Measurements from ENCODE around the gene POP7.
"Not testable (repeated sequence)": the region's sequence is repeated elsewhere in the genome, so short reads cannot be mapped to it uniquely, and the experiment has no call there.

Gene POP7

DNA sequence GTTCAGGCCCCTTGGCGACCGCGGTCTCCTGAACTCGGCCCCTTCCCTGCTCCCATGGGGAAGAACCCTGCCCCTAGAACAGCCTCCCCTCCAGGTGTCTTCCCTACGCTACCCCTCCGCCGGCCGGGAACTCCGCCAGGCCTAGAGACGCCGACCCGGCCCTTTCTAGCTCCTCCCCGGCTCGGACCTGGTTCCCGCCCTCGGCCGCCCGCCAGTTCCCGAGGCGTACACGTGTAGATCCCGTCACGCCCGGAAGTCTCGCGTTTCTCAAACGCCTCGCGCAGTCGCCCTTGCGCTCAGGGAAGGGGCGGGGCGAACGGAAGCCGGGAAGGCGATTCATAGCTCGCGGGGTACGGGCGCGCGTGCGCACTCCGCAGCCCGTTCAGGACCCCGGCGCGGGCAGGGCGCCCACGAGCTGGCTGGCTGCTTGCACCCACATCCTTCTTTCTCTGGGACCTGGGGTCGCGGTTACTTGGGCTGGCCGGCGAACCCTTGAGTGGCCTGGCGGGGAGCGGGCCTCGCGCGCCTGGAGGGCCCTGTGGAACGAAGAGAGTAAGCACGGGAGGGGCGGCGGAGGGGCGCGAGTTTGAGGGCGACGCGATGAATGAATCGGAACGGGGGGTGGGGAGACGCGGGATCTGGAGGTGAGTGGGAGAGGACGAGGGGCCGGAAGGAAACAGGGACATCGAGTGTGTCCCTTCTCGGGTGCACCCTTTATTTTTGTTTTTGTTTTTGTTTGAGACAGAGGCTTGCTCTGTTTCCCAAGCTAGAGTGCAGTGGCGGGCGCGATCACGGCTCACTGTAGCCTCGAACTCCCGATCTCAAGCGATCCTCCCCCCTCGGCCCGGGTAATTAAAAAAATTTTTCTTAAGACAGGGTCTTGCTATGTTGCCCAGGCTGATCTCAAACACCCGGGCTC is at the start of gene POP7:
Gene POP7 (plus strand): TSS at position 369 of the 919 bp plus-strand sequence. CDS start 710 bp downstream, outside the sequence.
- DNase-seq, result peak; percentile 96

DNA sequence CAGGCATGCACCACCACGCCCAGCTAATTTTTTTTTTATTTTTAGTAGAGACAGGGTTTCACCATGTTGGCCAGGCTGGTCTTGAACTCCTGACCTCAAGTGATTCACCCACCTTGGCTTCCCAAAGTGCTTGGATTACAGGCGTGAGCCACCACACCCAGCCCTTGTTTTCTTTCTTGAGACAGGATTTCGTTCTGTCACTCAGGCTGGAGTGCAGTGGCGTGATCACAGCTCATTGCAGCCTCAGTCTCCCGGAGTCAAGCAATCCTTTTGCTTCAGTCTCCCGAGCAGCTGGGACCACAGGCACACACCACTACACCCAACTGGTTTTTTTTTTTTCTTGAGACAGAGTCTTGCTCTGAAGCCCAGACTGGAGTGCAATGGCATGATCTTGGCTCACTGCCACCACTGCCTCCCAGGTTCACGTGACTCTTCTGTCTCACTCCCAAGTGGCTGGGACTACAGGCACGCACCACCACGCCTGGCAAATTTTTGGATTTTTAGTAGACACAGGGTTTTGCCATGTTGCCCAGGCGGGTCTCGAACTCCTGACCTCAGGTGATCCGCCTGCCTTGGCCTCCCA is 43.6 kb upstream of the POP7 start:
- DNase-seq, result not testable (repeated sequence)

DNA sequence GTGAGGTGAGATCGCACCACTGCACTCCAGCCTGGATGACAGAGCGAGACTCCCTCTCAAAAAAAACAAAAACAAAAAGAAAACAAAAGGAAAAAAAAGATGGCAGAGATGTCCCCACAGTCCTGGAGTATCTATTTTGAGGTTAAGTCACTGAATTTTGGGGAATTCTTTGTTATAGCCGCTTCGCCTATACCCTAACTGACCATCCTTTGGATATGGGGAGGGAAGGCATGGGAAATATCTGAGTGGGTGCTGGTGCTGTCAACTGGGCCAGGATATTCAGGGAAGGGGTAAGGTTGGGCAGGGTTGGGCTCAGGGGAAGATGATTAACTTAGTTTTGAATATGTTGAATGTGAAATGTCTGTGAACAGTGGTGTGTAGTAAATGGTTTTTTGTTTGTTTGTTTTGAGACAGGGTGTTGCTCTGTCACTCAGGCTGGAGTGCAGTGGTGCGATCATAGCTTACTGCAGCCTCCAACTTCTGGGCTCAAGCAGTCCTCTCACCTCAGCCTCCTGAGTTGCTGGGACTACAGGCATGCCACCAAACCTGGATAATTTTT is 40.7 kb upstream of the POP7 start:
- no peak for DNase-seq

DNA sequence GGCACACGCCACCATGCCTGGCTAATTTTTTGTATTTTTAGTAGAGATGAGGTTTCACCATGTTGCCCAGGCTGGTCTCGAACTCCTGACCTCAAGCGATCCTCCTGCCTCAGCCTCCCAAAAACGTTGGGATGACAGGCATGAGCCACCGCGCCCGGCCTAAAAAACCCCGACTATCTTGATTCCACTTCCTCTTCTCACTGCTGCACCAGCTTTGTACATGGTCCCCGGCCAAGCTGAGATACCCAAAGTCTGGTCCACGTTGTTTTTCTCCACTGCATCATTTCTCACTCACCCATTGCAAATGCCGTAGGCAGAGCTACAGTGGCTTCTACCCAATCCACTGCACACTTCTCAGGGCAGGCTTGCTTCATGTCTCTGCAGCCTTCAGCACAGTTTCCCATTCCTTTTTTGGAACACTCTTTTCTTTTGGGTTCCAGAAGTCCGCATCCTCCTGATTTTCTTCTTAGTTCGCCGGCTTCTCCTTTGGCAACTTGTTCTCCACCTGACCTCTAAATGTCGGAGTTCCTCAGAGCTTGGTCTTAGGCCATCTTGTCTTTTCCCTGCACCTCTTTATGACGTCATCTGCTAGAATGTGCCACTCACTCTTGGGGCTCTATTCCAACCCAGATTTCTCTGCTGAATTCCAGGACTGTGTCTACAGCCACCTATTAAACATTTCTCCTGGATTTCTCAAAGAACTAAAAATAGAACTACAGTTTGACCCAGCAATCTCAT is 38.4 kb upstream of the POP7 start:
- DNase-seq, result no peak

DNA sequence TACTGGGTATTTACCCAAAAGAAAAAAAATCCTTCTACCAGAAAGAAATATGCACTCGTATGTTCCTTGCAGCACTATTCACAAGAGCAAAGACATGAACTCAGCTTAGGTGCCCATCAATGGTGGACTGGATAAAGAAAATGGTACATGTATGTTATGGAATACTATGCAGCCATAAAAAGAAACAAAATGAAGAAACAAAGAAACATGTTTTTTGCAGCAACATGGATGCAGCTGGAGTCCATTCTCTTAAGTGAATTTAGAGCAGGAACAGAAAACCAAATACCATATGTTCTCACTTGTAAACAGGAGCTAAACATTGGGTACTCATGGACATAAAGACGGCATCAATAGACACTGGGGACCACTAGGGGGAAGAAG is 37.9 kb upstream of the POP7 start:
- no peak for DNase-seq

DNA sequence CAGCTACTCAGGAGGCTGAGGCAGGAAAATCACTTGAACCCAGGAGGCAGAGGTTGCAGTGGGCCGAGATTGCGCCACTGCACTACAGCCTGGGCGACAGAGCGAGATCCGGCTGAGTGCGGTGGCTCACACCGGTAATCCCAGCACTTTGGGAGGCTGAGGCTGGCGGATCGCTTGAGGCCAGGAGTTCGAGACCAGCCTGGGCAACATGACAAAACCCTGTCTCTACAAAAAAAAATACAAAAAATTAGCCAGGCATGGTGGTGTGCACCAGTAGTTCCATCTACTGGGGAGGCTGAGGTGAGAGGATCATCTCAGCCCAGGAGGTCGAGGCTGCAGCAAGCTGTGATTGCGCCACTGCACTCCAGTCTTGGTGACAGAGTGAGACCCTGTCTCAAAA is 36.8 kb upstream of the POP7 start:
- not testable (repeated sequence) for DNase-seq

DNA sequence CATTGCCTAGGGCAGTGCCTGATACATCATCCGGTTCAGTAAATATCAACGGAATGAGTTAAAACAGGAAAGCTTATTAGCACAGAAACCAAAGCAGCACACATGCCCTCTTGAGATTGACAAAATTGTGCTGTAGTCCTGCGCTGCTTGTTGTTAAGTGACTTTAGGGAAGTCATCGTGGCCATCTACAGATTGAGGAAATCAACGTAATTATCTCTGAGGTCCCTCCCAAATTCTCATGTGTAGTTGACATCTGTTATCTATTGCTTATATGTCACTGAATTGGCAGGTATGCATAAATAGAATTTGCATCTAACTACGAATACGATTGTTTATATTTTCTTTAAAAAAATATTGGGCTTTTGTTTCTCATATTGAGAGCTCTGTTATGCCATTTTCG is 35.8 kb upstream of the POP7 start:
- DNase-seq, result no peak

DNA sequence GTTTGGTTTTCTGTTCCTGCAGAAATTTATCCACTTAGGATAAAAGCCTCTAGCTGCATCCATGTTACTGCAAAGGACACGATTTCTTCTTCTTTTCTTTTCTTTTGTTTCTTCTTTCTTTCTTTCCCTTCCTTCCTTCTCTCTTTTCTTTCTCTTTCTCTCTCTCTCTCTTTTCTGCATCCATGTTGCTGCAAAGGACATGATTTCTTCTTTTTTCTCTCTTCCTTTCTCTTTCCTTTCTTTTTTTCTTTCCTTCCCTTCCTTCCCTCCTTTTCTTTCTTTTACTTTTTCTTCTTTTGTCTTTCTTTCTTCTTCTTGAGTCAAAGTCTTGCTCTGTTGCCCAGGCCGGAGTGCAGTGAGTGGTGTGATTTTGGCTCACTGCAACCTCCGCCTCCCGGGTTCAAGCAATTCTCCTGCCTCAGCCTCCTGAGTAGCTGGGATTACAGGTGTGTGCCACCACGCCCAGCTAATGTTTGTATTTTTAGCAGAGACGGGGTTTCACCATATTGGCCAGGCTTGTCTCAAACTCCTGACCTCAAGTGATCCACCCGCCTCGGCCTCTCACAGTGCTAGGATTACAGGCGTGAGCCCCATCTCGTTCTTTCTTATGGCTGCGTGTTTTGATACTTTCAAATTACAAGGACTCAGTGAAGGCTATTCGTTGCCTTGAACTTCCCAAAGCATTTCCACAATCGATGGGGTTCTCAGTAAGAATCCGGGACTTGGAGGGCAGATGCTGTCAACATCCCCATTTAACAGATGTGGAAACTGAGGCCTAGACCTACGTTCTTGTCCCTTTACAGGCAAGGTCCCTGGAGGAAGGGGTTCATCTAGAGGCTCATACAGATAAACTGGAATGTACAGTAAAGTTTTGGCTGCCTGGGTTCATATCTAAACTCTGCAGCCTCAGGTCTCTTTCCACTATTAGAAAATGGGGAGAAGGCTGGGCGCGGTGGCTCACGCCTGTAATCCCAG is 34.3 kb upstream of the POP7 start:
- no peak for DNase-seq

DNA sequence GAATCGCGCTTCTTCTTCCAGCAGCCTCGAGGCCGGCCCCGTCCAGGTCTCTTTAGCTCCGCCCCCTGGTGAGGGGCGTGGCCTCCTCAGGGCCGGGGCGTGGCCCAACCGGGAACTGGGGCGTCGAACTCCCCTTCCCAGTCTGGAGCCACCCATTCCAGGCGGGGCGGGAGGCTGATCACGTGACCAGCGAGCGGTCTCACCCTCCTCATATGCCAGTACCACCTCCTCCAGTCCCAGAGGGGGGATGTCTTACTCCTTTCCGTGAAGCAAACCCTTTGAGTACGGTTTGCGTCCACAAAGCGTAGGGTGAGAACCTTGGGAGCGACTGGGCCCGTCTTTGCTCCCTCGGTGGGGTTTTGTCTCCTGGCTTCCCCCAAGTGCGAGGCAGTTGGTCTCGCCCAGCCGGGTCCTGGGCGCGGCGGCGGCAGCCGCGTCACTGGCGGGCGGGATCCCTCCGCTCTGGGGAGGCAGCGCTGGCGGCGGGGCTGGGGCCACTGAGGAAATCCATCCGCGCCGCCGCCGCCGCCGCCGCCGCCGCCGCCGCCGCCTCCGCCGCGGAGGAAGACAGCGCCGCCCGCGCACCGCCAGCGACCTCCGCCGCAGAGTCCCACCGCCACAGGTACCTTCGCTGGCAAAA is 32.5 kb upstream of the POP7 start, which contains the start of gene GNB2:
Gene GNB2 (plus strand): TSS at position 439 of the 640 bp plus-strand sequence. CDS start 2,526 bp downstream, outside the sequence.
- peak; percentile 98 for DNase-seq

DNA sequence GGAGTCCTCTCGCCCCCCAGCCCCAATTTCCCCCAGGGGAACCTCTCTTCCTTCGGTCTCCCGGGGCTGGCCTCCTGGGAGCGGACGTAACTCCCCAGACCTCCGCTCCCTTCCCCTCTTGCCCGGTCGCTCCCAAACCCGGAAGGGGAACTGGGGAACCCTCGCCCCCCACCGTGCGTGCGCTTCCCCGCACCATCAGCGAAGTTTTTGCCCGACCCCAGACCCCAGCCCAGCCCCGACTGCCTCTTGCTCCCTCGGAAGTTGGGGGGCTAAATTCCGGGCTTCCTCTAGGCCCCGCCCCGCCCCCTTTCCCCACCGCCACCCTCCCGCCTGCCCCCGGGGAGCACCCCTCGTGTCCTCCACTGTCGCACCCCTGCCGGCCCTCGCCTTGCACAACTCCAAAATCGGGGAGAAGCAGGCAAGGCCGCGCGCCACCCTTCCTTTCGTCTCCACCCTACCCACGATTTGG is 31.9 kb upstream of the POP7 start:
- peak; percentile 45 for DNase-seq

DNA sequence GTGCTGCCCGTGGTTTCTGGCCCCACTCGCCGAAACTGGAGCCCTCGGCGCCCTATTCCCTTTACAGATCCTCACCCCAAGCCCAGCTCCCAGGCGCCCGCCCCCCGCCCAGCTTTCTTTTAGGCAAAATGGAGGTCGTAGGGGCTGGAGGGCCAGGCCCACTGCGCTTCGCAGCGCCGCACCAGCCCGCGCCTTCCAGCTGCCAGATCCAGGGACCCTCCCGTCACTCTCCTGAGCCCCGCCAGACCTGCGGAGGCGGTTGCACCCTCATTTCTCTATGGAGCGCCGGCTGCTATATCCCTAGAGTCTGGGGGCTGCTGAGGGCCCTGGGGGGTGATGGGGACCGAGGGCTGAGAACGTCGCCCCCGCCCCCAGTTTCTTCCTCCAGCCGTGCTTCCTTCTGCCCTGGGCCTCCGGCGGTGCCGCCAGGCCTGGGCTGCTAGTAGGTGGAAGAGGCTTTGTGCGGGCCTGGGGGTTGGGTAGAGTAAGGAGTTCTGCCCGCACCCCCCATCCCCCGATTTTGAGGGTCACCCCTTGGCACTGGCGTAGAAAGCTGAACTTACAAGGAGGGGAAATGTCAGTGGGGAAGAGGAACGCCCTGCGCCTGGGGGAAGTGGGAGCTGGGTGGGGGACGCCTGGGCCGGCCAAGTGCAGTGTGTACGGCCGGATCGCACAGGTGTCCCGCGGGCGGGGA is 31.4 kb upstream of the POP7 start:
- DNase-seq, result peak; percentile 20

DNA sequence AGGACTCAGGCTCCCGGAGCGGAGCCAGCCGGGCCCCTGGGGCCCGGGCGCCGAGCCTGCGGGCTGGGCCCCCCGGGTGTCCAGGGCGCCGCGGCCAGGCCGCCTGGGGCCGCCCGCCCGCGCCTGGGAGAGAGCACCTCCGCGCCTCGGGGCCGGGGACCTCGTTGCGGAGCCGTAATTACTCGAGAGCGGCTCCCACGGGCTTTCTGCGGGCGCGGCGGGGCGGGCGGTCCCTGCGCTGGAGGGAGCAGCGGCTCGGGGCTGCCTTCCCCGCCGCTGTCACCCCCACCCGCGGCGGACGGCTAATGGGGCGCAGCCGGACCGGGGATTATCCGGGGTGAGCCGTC is 30.8 kb upstream of the POP7 start:
- DNase-seq, result no peak

DNA sequence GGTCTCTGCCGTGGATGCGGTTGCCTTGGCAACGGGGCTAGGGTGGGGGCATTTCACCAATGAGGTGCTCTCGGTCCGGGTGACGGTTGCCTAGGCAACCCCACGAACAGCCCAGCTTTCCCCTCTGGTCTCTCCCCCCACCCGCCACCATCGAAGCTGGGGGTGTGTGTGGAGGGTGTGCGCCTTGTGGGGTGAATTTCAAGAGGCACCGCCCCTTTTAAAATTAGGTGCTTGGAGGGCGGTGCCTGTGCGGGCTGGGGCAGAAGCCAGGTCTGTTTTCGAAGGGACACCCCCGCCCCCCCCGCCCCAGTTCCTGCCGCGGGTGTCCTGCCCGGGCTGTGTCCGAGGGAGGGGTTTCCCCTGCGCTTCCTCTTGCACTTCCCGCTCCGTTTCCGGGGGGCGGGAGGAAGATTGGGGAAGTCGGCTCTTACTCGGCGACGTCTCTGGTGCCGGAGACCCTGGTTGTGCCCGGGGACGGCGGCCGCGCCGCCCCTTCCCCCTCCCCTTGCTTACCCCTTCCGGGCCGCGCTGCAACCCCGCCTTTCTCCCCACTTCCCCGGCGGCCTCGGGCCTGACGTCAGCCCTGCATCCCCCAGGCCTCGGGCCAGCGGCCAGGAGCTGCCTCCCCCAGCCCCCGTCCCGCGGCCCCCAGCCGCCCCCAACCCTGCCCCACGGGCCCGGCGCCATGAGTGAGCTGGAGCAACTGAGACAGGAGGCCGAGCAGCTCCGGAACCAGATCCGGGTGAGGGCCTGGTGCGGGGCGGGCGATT is 30.2 kb upstream of the POP7 start:
- peak; percentile 73 for DNase-seq

DNA sequence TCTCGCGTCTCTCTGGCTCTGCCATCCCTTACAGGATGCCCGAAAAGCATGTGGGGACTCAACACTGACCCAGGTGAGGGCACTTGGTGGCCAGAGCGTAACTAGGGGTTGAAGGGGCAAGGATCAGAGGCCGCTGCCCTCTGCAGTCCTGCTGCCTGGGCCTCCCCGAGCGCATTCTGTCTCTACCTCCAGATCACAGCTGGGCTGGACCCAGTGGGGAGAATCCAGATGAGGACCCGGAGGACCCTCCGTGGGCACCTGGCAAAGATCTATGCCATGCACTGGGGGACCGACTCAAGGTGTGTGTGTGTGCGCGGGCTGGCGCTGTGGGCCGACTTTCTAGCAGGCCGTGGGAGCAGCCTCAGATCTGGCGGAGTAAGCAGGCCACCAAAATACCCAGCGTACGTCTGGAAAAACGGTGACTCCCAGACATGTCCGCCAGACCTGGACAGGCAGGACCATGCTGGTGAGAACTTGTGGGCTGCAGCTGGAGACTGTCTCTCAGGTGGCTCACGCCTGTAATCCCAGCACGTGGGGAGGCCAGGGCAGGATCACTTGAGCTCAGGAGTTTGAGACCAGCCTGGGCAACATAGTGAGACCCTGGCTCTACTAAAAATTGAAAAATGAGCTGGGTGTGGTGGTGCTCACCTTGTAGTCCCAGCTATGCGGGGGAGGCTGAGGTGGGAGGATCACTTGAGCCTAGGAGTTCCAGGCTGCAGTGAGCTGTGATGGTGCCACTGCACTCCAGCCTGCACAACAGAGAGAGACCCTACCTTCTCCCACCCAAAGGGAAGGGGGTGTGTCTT is 29.2 kb upstream of the POP7 start:
- no peak for DNase-seq

DNA sequence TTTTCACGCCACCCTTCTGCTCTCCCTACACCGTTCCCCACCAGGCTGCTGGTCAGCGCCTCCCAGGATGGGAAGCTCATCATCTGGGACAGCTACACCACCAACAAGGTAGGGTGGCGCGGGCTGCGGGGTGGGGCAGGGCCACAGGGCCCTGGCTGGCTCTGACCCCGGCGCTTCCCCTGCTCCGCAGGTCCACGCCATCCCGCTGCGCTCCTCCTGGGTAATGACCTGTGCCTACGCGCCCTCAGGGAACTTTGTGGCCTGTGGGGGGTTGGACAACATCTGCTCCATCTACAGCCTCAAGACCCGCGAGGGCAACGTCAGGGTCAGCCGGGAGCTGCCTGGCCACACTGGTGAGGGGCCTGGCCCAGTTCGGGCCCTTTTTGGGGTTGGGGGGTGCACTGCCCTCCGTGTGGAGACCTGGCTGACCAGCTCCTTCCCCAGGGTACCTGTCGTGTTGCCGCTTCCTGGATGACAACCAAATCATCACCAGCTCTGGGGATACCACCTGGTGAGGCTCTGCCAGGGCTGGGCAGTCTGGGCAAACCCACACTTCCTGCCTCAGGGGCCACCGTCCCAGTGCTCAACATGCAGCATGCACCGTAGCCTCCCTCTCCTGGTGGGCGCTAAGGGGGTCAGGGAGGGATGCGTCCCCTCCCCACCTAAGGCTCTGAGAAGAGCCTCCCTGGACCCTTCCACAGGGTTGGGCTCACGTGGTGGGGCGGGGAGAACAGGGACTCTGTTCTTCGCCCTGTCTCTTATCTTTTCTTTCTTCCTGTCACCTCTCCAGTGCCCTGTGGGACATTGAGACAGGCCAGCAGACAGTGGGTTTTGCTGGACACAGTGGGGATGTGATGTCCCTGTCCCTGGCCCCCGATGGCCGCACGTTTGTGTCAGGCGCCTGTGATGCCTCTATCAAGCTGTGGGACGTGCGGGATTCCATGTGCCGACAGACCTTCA is 28.3 kb upstream of the POP7 start:
- no peak for DNase-seq

DNA sequence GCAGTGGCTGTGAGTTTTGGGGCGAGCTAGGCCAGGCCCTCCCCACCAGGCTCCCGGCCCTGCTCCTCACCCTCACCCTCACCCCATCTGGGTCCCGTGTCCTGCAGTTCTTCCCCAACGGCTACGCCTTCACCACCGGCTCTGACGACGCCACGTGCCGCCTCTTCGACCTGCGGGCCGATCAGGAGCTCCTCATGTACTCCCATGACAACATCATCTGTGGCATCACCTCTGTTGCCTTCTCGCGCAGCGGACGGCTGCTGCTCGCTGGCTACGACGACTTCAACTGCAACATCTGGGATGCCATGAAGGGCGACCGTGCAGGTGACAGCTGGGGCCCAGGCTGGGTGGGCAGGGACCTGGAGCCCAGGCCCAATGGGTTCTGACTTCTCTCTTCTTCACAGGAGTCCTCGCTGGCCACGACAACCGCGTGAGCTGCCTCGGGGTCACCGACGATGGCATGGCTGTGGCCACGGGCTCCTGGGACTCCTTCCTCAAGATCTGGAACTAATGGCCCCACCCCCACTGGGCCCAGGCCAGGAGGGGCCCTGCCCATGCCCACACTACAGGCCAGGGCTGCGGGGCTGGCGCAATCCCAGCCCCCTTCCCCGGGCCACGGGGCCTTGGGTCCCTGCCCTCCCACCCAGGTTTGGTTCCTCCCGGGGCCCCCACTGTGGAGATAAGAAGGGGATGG is 27.5 kb upstream of the POP7 start:
- no peak for DNase-seq
